Adrenal gland (tissue), 12 donors: ENCODE data around the gene ACCS. TPM values are rescaled to one million over a fixed set of nuclear protein-coding genes. Genes with fewer than 3 reads are reported as not detected.

Experiments
- DNase-seq, 7 donors: peaks; one replicate each; pipeline ENCODE4 v3.0.0-alpha.2; 2019 to 2020
- H3K27ac ChIP-seq, 5 donors: fragments of 200-600 bp; sonication (generic) in 4 of 5; 1 replicate in 3 of 5; 2 replicates in 2 of 5; pipeline versions ENCODE4 v1.5.1 to v1.8.0; 2016 to 2020; ENCODE audit warnings: mild to moderate bottlenecking in 1 of 5
- H3K27me3 ChIP-seq: fragments of 200-600 bp; 2 replicates; pipeline ENCODE4 v1.8.0; 2021
- H3K36me3 ChIP-seq, 2 donors: fragments of 200-600 bp; replicated peaks in 1 of 2; 1 replicate in 1 of 2; 2 replicates in 1 of 2; pipeline versions ENCODE4 v1.5.1 to v1.8.0; 2018 to 2022
- H3K4me1 ChIP-seq, 2 donors: fragments of 200-600 bp; replicated peaks in 1 of 2; 1 replicate in 1 of 2; 2 replicates in 1 of 2; pipeline versions ENCODE4 v1.5.1 to v1.8.0; 2018 to 2021
- H3K4me3 ChIP-seq, 4 donors: fragments of 200-600 bp; sonication (generic) in 3 of 4; one replicate each; pipeline ENCODE4 v1.5.1; 2016 to 2018
- H3K9me3 ChIP-seq, 3 donors: fragments of 200-600 bp; sonication (generic) in 1 of 3; replicated peaks in 1 of 3; 1 replicate in 2 of 3; 2 replicates in 1 of 3; pipeline versions ENCODE4 v1.5.1 to v1.8.0; 2016 to 2021
- POLR2A ChIP-seq, 2 donors: fragments of 450-650 bp; IDR thresholded peaks; one replicate each; pipeline ENCODE4 v1.6.1; 2017; ENCODE audit warnings: antibody characterized with exemption in 2 of 2, mild to moderate bottlenecking in 2 of 2, moderate library complexity in 1 of 2
- WGBS, 4 donors: extraction: QIAGEN DNeasy Blood & Tissue Kit in 2 of 4; methylation state at CpG; one replicate each; pipeline versions ENCODE4 v1.1.5 to v1.1.7; 2013 to 2017; 5-methylcytosine and 5-hydroxymethylcytosine counted together
- intact Hi-C, 2 donors: fragments of 100-400 bp; cut with DNase I; formaldehyde crosslinking; loops; one replicate each; pipeline versions ENCODE4 v1.14.1 to v1.15.0; 2022 to 2023
- polyA plus RNA-seq, 3 donors: library from polyadenylated mRNA; stranded (reverse); fragments of 200-250 nt in 2 of 3; fragments of 350-450 nt in 1 of 3; fragmentation: Illumina TruSeq in 1 of 3; extraction: RNeasy Lipid Tissue Mini Kit (QIAGEN cat#74804) in 1 of 3; gene quantifications; one replicate each; pipeline ENCODE4 v1.2.3, GENCODE V29; 2013 to 2014
- total RNA-seq, 9 donors: library from RNA; depleted of rRNA in 4 of 9; stranded (reverse); fragments of >200 nt in 4 of 9; fragments of 120-200 nt in 1 of 9; fragmentation: NEBNext Ultra II Directional in 1 of 9; extraction: Animal tissue kit (Norgen Biotek cat#: 25700) in 1 of 9; gene quantifications; one replicate each; pipeline versions ENCODE4 v1.1.0 to v1.2.4, GENCODE V29; 2013 to 2023
- TF ChIP-seq, protein P1 (sequence below), 6 experiments: fragments of 450-650 bp in 4 of 6; fragments of 200-600 bp in 2 of 6; sonication (generic) in 1 of 6; IDR thresholded peaks; 1 replicate in 5 of 6; 2 replicates in 1 of 6; pipeline versions ENCODE4 v1.5.1 to v1.8.0; 2016 to 2021; ENCODE audit warnings: antibody characterized with exemption in 6 of 6, mild to moderate bottlenecking in 2 of 6, moderate library complexity in 1 of 6
- donor health status: healthy with polysubstance abuse.
- donor health status: Bipolar disorder and iron deficiency.
- donor health status: DM: yes; HTN: yes; CAD: no.
- donor health status: DM: no; HTN: no; CAD: no.
- donor health status: DM: no; HTN: no; CAD: no.
- donor health status: DM: yes; HTN: yes; CAD: no.

The ACCS gene
- total and polyA plus RNA-seq, 12 donors, result 9.8 to 195 (median 41.4) TPM

DNA sequence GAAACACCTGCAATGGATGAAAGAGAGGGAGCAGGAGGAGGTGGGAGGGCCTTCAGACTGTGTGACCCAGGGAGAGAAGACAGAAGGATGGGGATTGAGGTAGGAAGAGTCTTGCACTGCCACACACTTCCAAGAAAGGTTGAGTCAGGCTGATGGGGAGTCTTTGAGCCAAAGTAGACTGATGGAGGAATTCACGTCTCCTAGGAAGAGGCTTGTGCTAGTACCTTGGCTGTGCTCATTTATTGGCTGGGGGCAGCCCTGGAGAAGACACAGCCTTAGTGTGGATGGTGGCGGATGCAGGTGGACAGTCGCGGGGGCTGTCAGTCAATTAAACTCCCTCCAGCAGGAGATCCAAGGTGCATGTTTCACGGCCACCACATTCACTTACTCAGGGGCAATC, 34.5 kb upstream of the ACCS start:
- Histone ChIP-seq H3K36me3 (no peaks in the 10 kb centered on the region), H3K4me1 (peaks cover 13 to 42% of the 10 kb centered on the region in 2 donors), H3K27ac (peak overlapping the region in 3 of 5 donors; percentile 82 to 93 (median 92)), H3K9me3 (no peaks in the 10 kb centered on the region), H3K4me3 (no peak overlapping the region), H3K27me3 (no peaks in the 10 kb centered on the region)
- WGBS, 4 donors, result 82 to 89% (median 87%) methylated on average over 5 of the region's 5 CpGs
- intact Hi-C loops, result loop anchor here (5.0 to 10.0 kb wide), 2 partner anchors 44 to 87 kb away; partner anchors contain the start of gene C11orf96 (in 2 of the 2)
- DNase-seq, result no peak
- no peak for TF ChIP-seq POLR2A (IDR thresholded peaks at IDR 0.05)
- TF ChIP-seq, protein P1, sequence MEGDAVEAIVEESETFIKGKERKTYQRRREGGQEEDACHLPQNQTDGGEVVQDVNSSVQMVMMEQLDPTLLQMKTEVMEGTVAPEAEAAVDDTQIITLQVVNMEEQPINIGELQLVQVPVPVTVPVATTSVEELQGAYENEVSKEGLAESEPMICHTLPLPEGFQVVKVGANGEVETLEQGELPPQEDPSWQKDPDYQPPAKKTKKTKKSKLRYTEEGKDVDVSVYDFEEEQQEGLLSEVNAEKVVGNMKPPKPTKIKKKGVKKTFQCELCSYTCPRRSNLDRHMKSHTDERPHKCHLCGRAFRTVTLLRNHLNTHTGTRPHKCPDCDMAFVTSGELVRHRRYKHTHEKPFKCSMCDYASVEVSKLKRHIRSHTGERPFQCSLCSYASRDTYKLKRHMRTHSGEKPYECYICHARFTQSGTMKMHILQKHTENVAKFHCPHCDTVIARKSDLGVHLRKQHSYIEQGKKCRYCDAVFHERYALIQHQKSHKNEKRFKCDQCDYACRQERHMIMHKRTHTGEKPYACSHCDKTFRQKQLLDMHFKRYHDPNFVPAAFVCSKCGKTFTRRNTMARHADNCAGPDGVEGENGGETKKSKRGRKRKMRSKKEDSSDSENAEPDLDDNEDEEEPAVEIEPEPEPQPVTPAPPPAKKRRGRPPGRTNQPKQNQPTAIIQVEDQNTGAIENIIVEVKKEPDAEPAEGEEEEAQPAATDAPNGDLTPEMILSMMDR (IDR thresholded peaks at IDR 0.05), result no peak

DNA sequence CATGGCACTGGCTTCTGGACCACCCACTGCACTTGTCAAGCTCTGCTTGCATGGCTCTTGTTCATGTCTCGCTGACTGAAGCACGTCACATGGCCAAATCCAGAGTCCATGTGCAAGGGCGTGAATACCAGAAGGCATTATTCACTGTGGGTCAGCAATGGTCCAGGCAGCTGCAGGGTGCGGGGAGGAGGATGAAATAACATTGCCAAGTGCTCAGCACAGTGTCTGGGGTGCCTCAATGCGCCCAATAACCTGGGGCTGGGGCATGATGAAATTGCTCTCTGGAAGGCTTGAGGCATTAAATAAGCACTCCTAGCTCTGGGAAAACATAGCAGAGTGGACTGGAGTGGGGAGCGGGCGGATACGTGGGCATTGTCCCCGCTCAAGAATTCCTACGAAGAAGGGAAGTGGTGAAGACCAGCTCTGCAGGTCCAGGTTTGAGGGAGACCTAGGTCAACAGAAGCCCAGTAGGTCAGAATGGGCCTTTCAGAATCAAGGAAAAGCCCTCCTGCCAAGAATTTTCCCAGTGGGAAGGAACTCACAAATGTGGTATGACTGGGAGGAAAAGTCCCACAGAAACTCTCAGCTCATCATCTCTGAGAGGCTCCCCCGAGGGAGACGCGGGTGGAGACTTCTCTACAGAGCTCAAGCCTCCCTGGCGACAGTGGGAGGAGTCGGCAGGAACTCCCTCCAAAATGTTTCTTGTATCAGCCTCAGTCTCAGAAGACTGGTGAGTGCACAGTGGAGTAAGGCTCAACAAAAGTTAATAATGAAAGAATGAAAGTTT, 33.6 kb upstream of the ACCS start:
- 72 to 75% (median 74%) methylated on average over 15 of the region's 15 CpGs for WGBS, 4 donors
- peak in 3 of 7 donors; percentile 37 to 75 (median 46) for DNase-seq
- Histone ChIP-seq H3K36me3 (no peaks in the 10 kb centered on the region), H3K27ac (peak overlapping the region in 3 of 5 donors; percentile 6 to 93 (median 92)), H3K4me3 (no peak overlapping the region), H3K9me3 (no peaks in the 10 kb centered on the region), H3K4me1 (peaks cover 13 to 49% of the 10 kb centered on the region in 2 donors), H3K27me3 (no peaks in the 10 kb centered on the region)
- intact Hi-C loops, result loop anchor here (5.0 to 10.0 kb wide), 2 partner anchors 45 to 88 kb away; partner anchors contain the start of gene C11orf96 (in 2 of the 2)
- no peak for TF ChIP-seq POLR2A (IDR thresholded peaks at IDR 0.05)
- TF ChIP-seq, protein P1 (IDR thresholded peaks at IDR 0.05), result no peak

DNA sequence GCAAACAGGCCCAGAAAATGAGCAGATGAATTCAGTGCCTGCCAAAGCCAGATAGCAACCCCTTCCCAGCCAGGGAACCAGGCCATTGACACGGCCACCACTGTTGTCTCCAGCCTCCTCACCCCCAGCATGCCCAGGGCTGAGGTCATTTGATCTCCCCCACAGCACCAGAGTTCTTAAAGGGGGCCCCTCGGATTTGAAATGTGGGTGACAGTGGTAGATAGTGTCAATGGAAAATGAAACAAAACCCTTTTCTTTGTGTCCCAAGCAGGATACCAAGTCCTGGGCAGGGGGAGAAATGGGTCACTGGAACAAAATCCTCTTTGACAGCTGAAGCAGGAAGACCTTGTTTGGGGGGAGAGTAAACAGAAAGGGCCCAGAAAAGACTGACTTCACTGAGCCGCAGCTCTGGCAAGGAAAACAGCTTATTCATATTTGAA, 32.6 kb upstream of the ACCS start:
- TF ChIP-seq POLR2A (IDR thresholded peaks at IDR 0.05), result no peak
- TF ChIP-seq, protein P1 (IDR thresholded peaks at IDR 0.05), result no peak

DNA sequence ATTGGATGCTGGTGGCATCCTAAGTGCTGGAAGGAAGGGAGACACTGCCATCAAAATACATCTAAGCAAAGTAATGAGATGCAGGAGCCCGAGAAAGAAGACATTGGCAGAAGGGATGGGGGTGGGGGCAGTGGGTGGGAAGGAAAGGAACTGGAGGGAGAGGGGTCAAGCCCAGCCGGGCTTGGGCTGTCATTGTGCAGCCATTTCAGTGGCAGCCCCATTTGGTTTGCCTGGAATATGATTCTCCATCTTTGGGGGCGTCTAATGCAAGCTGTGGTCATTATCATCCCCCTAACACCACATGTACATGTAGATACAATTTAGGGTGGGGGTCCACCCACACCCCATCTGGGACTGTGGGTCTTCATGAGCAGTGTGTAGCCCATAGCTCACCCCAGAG, 32.2 kb upstream of the ACCS start:
- intact Hi-C loops, result loop anchor here (5.0 to 10.0 kb wide), 2 partner anchors 47 to 89 kb away; partner anchors contain the start of gene C11orf96 (in 2 of the 2)
- H3K4me1 ChIP-seq, result peaks cover 13 to 49% of the 10 kb centered on the region in 2 donors
- H3K4me3 ChIP-seq, result no peak overlapping the region
- DNase-seq, result no peak
- TF ChIP-seq POLR2A (IDR thresholded peaks at IDR 0.05), result no peak
- TF ChIP-seq, protein P1 (IDR thresholded peaks at IDR 0.05), result no peak
- no peaks in the 10 kb centered on the region for H3K9me3 ChIP-seq
- H3K36me3 ChIP-seq, result no peaks in the 10 kb centered on the region
- no peaks in the 10 kb centered on the region for H3K27me3 ChIP-seq
- H3K27ac ChIP-seq, result peak overlapping the region in 1 of 5 donors; percentile 92
- 58 to 59% (median 58%) methylated on average over 3 of the region's 3 CpGs for WGBS, 4 donors

More for the DNA sequence above, 32.6 kb upstream of the ACCS start:
- H3K9me3 ChIP-seq, result no peaks in the 10 kb centered on the region
- H3K4me1 ChIP-seq, result peaks cover 13 to 49% of the 10 kb centered on the region in 2 donors
- intact Hi-C loops, result loop anchor here (5.0 to 10.0 kb wide), 2 partner anchors 46 to 89 kb away; partner anchors contain the start of gene C11orf96 (in 2 of the 2)
- 45 to 60% (median 52%) methylated on average over 3 of the region's 3 CpGs for WGBS, 4 donors
- peak overlapping the region in 2 of 5 donors; percentile 92 to 93 for H3K27ac ChIP-seq
- no peaks in the 10 kb centered on the region for H3K36me3 ChIP-seq
- no peak for DNase-seq
- H3K27me3 ChIP-seq, result no peaks in the 10 kb centered on the region
- H3K4me3 ChIP-seq, result no peak overlapping the region
